HepG2 (cell line): ENCODE measurements around the gene ATP6V1F. TPM values are rescaled to one million over a fixed set of nuclear protein-coding genes. Genes with fewer than 3 reads are reported as not detected.

ENCODE experiments used
- ATAC-seq: fragments of 200-7000 bp; cut with Tn5 transposase; 3 replicates; pipeline ENCODE4 v1.9.1; 2020; ENCODE audit warnings: mild to moderate bottlenecking, moderate library complexity
- BruUV-seq: library from RNA; stranded (reverse); fragments of 400-500 nt; replicated peaks from 2 replicates; lab custom pipeline; 2021; lab: Mats Ljungman, UMichigan
- CTCF ChIA-PET: fragments of 300-600 bp; formaldehyde crosslinking; extraction: SDS; loops from one replicate; lab custom pipeline; 2021; ENCODE audit warnings: low total read pairs, inconsistent platforms, low intra/inter-chr PET ratio; lab: Yijun Ruan, JAX
- POLR2A ChIA-PET: fragments of 350-600 bp; sonication (Branson Sonifier 250); formaldehyde crosslinking; loops from one replicate; lab custom pipeline; 2020; ENCODE audit warnings: antibody characterized with exemption, inconsistent platforms; lab: Yijun Ruan, JAX
- DNase-seq: peaks from one replicate; pipeline ENCODE4 v3.0.0-alpha.2; 2015; ENCODE audit warnings: low spot score
- FAIRE-seq: peaks from 3 replicates; lab custom pipeline; 2011; peaks lifted over from hg19 to GRCh38; lab: Jason Lieb, UNC
- H2AFZ ChIP-seq: one replicate; pipeline ENCODE4 v1.6.1; 2011; ENCODE audit warnings: low read length, inconsistent platforms
- H3K27ac ChIP-seq: fragments of 300-600 bp; 3 replicates; pipeline ENCODE4 v1.8.0; 2011; ENCODE audit warnings: mixed run types, mild to moderate bottlenecking, mixed read lengths, low read length, inconsistent platforms; ENCODE audit not compliant: insufficient read depth; ENCODE audit errors: extremely low read length
- H3K27me3 ChIP-seq, 2 experiments: fragments of 200-600 bp in 1 of 2; 2 replicates in 1 of 2; 3 replicates in 1 of 2; pipeline versions ENCODE4 v1.6.0 to v1.8.0; 2011; ENCODE audit warnings: low read length in 2 of 2, mild to moderate bottlenecking in 2 of 2, moderate library complexity in 2 of 2, inconsistent platforms in 1 of 2; ENCODE audit not compliant: insufficient read depth in 2 of 2, control insufficient read depth in 1 of 2
- H3K36me3 ChIP-seq, 2 experiments: fragments of 200-600 bp in 1 of 2; replicated peaks in 1 of 2; 2 replicates in 1 of 2; 3 replicates in 1 of 2; pipeline versions ENCODE4 v1.5.1 to v1.8.0; 2011; ENCODE audit warnings: low read length in 2 of 2, inconsistent platforms in 1 of 2; ENCODE audit not compliant: insufficient read depth in 2 of 2, control insufficient read depth in 1 of 2
- H3K4me1 ChIP-seq: 2 replicates; pipeline ENCODE4 v1.5.1; 2012; ENCODE audit warnings: low read length, inconsistent platforms; ENCODE audit not compliant: insufficient read depth
- H3K4me2 ChIP-seq: 2 replicates; pipeline ENCODE4 v1.6.0; 2011; ENCODE audit warnings: low read depth, low read length, inconsistent platforms
- H3K4me3 ChIP-seq, 3 experiments: fragments of 200-600 bp in 1 of 3; sonication (generic), shearing (Covaris generic) in 1 of 3; replicated peaks in 1 of 3; 2 replicates each; pipeline ENCODE4 v1.5.1; 2011 to 2016; ENCODE audit warnings: low read length in 3 of 3, inconsistent platforms in 2 of 3, low read depth in 2 of 3, mild to moderate bottlenecking in 2 of 3, control low read depth in 1 of 3, mixed read lengths in 1 of 3; ENCODE audit not compliant: insufficient read depth in 1 of 3
- H3K79me2 ChIP-seq: one replicate; pipeline ENCODE4 v1.6.1; 2011; ENCODE audit warnings: low read length, inconsistent platforms; ENCODE audit not compliant: insufficient read depth
- H3K9ac ChIP-seq: 2 replicates; pipeline ENCODE4 v1.6.0; 2011; ENCODE audit warnings: mild to moderate bottlenecking, low read depth, low read length, inconsistent platforms; ENCODE audit not compliant: insufficient read depth
- H3K9me3 ChIP-seq: 2 replicates; pipeline ENCODE4 v1.5.1; 2012; ENCODE audit warnings: mild to moderate bottlenecking, low read length
- H4K20me1 ChIP-seq: 2 replicates; pipeline ENCODE4 v1.6.0; 2011; ENCODE audit warnings: inconsistent platforms, mild to moderate bottlenecking, low read length, moderate library complexity; ENCODE audit not compliant: insufficient read depth
- ZNF768 ChIP-seq: sonication (generic); formaldehyde crosslinking; IDR thresholded peaks from 2 replicates; pipeline ENCODE4 v1.4.0; 2020; ENCODE audit warnings: missing genetic modification reagents
- WGBS: methylation state at CpG from one replicate; pipeline ENCODE4 v1.1.6; 2017; ENCODE audit warnings: low lambda C conversion rate; 5-methylcytosine and 5-hydroxymethylcytosine counted together
- in situ Hi-C: cut with HindIII; loops from 2 replicates; pipeline ENCODE4 v1.10.0; 2017; ENCODE audit warnings: low pct_unique_long_range_greater_than_20kb; ENCODE audit not compliant: extremely low pct_ligation_motif_present
- intact Hi-C: fragments of 100-400 bp; cut with micrococcal nuclease; formaldehyde crosslinking; loops from one replicate; pipeline ENCODE4 v1.10.0; 2022; ENCODE audit not compliant: unreplicated experiment
- polyA plus RNA-seq, 8 experiments: library from polyadenylated mRNA; depleted of rRNA in 3 of 8; stranded (reverse) in 7 of 8; unstranded in 1 of 8; fragments of >200 nt; fragmentation: Illumina TruSeq in 4 of 8; extraction: Trizol in 4 of 8; gene quantifications; 2 replicates each; pipeline versions ENCODE4 v1.2.1 to v1.2.3, GENCODE V29; 2011 to 2016; ENCODE audit warnings: low read depth in 4 of 8, missing spikeins in 1 of 8, mixed read lengths in 1 of 8; ENCODE audit not compliant: insufficient read depth in 1 of 8
- total RNA-seq, 5 experiments: library from RNA; depleted of rRNA; stranded (reverse); fragments of >200 nt; fragmentation: Illumina TruSeq; extraction: Trizol; gene quantifications; 2 replicates each; pipeline ENCODE4 v1.2.3, GENCODE V29; 2016; ENCODE audit warnings: low read depth in 1 of 5
- TF ChIP-seq, protein P1 (sequence below): sonication (generic); formaldehyde crosslinking; IDR thresholded peaks from 2 replicates; pipeline ENCODE4 v1.4.0; 2020; ENCODE audit warnings: low read depth, mild to moderate bottlenecking, missing genetic modification reagents
- TF ChIP-seq, protein P2 (sequence below): sonication (generic); formaldehyde crosslinking; IDR thresholded peaks from 2 replicates; pipeline ENCODE4 v1.5.0; 2020; ENCODE audit warnings: mild to moderate bottlenecking, missing genetic modification reagents, moderate library complexity
- TF ChIP-seq, protein P3 (sequence below): sonication (generic); formaldehyde crosslinking; IDR thresholded peaks from 2 replicates; pipeline ENCODE4 v1.4.0; 2020; ENCODE audit warnings: missing genetic modification reagents, borderline replicate concordance
- TF ChIP-seq, protein P4 (sequence below): sonication (generic); formaldehyde crosslinking; IDR thresholded peaks from 2 replicates; pipeline ENCODE4 v1.8.1; 2022; ENCODE audit warnings: mild to moderate bottlenecking, missing genetic modification reagents

The ATP6V1F gene
- total and polyA plus RNA-seq, 2 of the 13 experiments (the other 11 are each of a cell fraction or from before 2014, with no cell fraction given), result 87.2 to 132 TPM

DNA sequence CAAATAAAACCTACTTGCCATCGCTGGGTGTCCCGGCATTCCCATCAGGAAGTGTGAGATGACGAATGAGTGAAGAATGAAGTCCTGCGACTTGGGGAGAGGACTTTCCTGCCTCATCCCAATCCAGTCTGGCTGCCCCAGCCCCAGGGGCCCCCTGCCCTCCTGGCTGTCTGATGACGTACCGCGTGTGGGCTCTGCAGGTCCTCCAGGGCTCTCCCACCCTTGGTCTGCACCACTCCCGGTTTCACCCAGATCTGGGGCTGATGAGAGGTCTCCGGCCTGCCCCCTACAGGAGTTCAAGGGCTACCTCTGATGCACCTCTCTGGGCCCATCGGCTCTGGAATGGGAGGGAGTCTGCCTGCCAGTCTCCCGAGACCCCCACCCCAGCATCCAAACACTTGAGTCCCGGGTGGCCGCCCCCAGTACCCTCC lies 9.8 kb downstream of the ATP6V1F start:
- no peak for DNase-seq
- no TSS peak for BruUV-seq

More for the DNA sequence above, 9.8 kb downstream of the ATP6V1F start:
- FAIRE-seq, result no peak
- Histone ChIP-seq H3K4me1 (peaks cover 49% of the 10 kb centered on the region), H3K4me3 (no peak overlapping the region), H3K36me3 (no peaks in the 10 kb centered on the region), H3K27me3 (peaks cover 3 to 12% of the 10 kb centered on the region in 2 experiments; a peak in 4 of 5 replicates), H3K9me3 (no peaks in the 10 kb centered on the region), H3K27ac (no peak overlapping the region), H3K4me2 (no peak overlapping the region), H3K79me2 (no peaks in the 10 kb centered on the region), H3K9ac (no peak overlapping the region), H2AFZ (no peak overlapping the region), H4K20me1 (no peaks in the 10 kb centered on the region)
- ChIA-PET CTCF (no interaction called here), POLR2A (interaction anchor here (1.4 kb wide), 1 partner anchor 10 kb away, joined by 3 read pairs; the partner anchor contains the start of gene ATP6V1F)
- in situ Hi-C loops (no loop called here), intact Hi-C loops (loop anchor here (5.0 kb wide), 1 partner anchor 35 kb away; no protein-coding TSS in a partner anchor)
- no peak for ATAC-seq
- WGBS, result 53% methylated on average over 6 of the region's 13 CpGs
- TF ChIP-seq, protein P1, sequence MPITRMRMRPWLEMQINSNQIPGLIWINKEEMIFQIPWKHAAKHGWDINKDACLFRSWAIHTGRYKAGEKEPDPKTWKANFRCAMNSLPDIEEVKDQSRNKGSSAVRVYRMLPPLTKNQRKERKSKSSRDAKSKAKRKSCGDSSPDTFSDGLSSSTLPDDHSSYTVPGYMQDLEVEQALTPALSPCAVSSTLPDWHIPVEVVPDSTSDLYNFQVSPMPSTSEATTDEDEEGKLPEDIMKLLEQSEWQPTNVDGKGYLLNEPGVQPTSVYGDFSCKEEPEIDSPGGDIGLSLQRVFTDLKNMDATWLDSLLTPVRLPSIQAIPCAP (CRISPR knock-in tag), result no peak
- TF ChIP-seq, protein P2, sequence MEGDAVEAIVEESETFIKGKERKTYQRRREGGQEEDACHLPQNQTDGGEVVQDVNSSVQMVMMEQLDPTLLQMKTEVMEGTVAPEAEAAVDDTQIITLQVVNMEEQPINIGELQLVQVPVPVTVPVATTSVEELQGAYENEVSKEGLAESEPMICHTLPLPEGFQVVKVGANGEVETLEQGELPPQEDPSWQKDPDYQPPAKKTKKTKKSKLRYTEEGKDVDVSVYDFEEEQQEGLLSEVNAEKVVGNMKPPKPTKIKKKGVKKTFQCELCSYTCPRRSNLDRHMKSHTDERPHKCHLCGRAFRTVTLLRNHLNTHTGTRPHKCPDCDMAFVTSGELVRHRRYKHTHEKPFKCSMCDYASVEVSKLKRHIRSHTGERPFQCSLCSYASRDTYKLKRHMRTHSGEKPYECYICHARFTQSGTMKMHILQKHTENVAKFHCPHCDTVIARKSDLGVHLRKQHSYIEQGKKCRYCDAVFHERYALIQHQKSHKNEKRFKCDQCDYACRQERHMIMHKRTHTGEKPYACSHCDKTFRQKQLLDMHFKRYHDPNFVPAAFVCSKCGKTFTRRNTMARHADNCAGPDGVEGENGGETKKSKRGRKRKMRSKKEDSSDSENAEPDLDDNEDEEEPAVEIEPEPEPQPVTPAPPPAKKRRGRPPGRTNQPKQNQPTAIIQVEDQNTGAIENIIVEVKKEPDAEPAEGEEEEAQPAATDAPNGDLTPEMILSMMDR, result peak; percentile 29
- TF ChIP-seq, protein P3, sequence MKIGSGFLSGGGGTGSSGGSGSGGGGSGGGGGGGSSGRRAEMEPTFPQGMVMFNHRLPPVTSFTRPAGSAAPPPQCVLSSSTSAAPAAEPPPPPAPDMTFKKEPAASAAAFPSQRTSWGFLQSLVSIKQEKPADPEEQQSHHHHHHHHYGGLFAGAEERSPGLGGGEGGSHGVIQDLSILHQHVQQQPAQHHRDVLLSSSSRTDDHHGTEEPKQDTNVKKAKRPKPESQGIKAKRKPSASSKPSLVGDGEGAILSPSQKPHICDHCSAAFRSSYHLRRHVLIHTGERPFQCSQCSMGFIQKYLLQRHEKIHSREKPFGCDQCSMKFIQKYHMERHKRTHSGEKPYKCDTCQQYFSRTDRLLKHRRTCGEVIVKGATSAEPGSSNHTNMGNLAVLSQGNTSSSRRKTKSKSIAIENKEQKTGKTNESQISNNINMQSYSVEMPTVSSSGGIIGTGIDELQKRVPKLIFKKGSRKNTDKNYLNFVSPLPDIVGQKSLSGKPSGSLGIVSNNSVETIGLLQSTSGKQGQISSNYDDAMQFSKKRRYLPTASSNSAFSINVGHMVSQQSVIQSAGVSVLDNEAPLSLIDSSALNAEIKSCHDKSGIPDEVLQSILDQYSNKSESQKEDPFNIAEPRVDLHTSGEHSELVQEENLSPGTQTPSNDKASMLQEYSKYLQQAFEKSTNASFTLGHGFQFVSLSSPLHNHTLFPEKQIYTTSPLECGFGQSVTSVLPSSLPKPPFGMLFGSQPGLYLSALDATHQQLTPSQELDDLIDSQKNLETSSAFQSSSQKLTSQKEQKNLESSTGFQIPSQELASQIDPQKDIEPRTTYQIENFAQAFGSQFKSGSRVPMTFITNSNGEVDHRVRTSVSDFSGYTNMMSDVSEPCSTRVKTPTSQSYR (CRISPR knock-in tag), result no peak
- TF ChIP-seq ZNF768 (CRISPR knock-in tag), result 0 out of 2 replicates have a peak, but pooled peaks have one; percentile 11
- TF ChIP-seq, protein P4, sequence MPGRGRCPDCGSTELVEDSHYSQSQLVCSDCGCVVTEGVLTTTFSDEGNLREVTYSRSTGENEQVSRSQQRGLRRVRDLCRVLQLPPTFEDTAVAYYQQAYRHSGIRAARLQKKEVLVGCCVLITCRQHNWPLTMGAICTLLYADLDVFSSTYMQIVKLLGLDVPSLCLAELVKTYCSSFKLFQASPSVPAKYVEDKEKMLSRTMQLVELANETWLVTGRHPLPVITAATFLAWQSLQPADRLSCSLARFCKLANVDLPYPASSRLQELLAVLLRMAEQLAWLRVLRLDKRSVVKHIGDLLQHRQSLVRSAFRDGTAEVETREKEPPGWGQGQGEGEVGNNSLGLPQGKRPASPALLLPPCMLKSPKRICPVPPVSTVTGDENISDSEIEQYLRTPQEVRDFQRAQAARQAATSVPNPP (CRISPR knock-in tag), result no peak
